Endothelial cell (in vitro differentiated cells): Measurements from ENCODE around the gene HSD17B12. TPM values are rescaled to one million over a fixed set of nuclear protein-coding genes. Genes with fewer than 3 reads are reported as not detected.

Source experiments
- DNase-seq: peaks from one replicate; pipeline ENCODE4 v3.0.0; 2021; ENCODE audit warnings: low spot score
- H3K27ac Mint-ChIP-seq: one replicate; pipeline ENCODE4 v1.8.0; 2021; ENCODE audit warnings: mixed read lengths, inconsistent platforms; ENCODE audit not compliant: unreplicated experiment
- H3K27me3 Mint-ChIP-seq: one replicate; pipeline ENCODE4 v1.8.0; 2021; ENCODE audit warnings: mild to moderate bottlenecking, moderate library complexity, mixed read lengths, inconsistent platforms; ENCODE audit not compliant: unreplicated experiment
- H3K36me3 Mint-ChIP-seq: one replicate; pipeline ENCODE4 v1.8.0; 2021; ENCODE audit warnings: mild to moderate bottlenecking, low read depth, mixed read lengths, inconsistent platforms; ENCODE audit not compliant: unreplicated experiment
- H3K4me1 Mint-ChIP-seq: one replicate; pipeline ENCODE4 v1.8.0; 2021; ENCODE audit warnings: mild to moderate bottlenecking, mixed read lengths, inconsistent platforms; ENCODE audit not compliant: unreplicated experiment
- H3K4me3 Mint-ChIP-seq: one replicate; pipeline ENCODE4 v1.8.0; 2021; ENCODE audit warnings: mild to moderate bottlenecking, mixed read lengths, inconsistent platforms; ENCODE audit not compliant: unreplicated experiment
- H3K9me3 Mint-ChIP-seq: one replicate; pipeline ENCODE4 v1.8.0; 2021; ENCODE audit warnings: mixed read lengths, inconsistent platforms; ENCODE audit not compliant: unreplicated experiment
- CTCF ChIP-seq: fragments of 200-600 bp; sonication (generic); IDR thresholded peaks from one replicate; pipeline ENCODE4 v1.5.0; 2021; ENCODE audit warnings: antibody characterized with exemption; ENCODE audit not compliant: unreplicated experiment
- total RNA-seq: library from RNA; stranded (reverse); fragmentation: NEBNext Ultra II Directional; extraction: Animal tissue kit (Norgen Biotek cat#: 25700); gene quantifications from one replicate; pipeline ENCODE4 v1.2.1, GENCODE V29; 2021; ENCODE audit not compliant: unreplicated experiment

The HSD17B12 gene
- total RNA-seq, 1 donor from 2014 or later, result 110 TPM

GRCh38 chr11:43825217-43825816 lies 144.8 kb downstream of the HSD17B12 start:
- peak overlapping the region; percentile 18 for H3K27ac Mint-ChIP-seq

GRCh38 chr11:43830928-43831440 lies 150.4 kb downstream of the HSD17B12 start:
- peaks cover 4% of the 10 kb centered on the region for H3K36me3 Mint-ChIP-seq
- DNase-seq, result no peak
- TF ChIP-seq CTCF, result no peak
- no peak overlapping the region for H3K27ac Mint-ChIP-seq
- H3K4me3 Mint-ChIP-seq, result no peak overlapping the region
- H3K9me3 Mint-ChIP-seq, result no peaks in the 10 kb centered on the region
- H3K27me3 Mint-ChIP-seq, result no peaks in the 10 kb centered on the region
- peaks cover 4% of the 10 kb centered on the region for H3K4me1 Mint-ChIP-seq

More at GRCh38 chr11:43825217-43825816, 144.8 kb downstream of the HSD17B12 start:
- Mint-ChIP-seq H3K27me3 (no peaks in the 10 kb centered on the region), H3K4me3 (no peak overlapping the region), H3K36me3 (peaks cover 21% of the 10 kb centered on the region), H3K4me1 (no peaks in the 10 kb centered on the region), H3K9me3 (no peaks in the 10 kb centered on the region)
- peak; percentile 36 for DNase-seq
- peak; percentile 80 for TF ChIP-seq CTCF

GRCh38 chr11:43832536-43832935 lies 152.0 kb downstream of the HSD17B12 start:
- Mint-ChIP-seq H3K27ac (no peak overlapping the region), H3K27me3 (no peaks in the 10 kb centered on the region), H3K9me3 (no peaks in the 10 kb centered on the region), H3K4me1 (peaks cover 4% of the 10 kb centered on the region), H3K36me3 (peaks cover 4% of the 10 kb centered on the region), H3K4me3 (no peak overlapping the region)
- DNase-seq, result no peak
- no peak for TF ChIP-seq CTCF

- peaks cover 4% of the 10 kb centered on the region for H3K4me1 Mint-ChIP-seq
Observed at GRCh38 chr11:43833657-43834073, 153.1 kb downstream of the HSD17B12 start.

More at GRCh38 chr11:43833657-43834073, 153.1 kb downstream of the HSD17B12 start:
- no peak for TF ChIP-seq CTCF
- H3K27me3 Mint-ChIP-seq, result no peaks in the 10 kb centered on the region
- no peak overlapping the region for H3K4me3 Mint-ChIP-seq
- no peak for DNase-seq
- H3K36me3 Mint-ChIP-seq, result peaks cover 4% of the 10 kb centered on the region
- H3K9me3 Mint-ChIP-seq, result no peaks in the 10 kb centered on the region
- peak overlapping the region; percentile 98 for H3K27ac Mint-ChIP-seq
